Limb (tissue), 2 donors: ENCODE measurements around the gene TMEM109.
A peak's percentile ranks its signal among the peaks of the same experiment; 100 is the strongest.
"Not testable (repeated sequence)": the region's sequence is repeated elsewhere in the genome, so short reads cannot be mapped to it uniquely, and the experiment has no call there.

Experiments used
- DNase-seq, 2 donors: peaks; one replicate each; pipeline ENCODE4 v3.0.0-alpha.2; 2016; ENCODE audit errors: extremely low spot score in 2 of 2

The TMEM109 gene

DNA sequence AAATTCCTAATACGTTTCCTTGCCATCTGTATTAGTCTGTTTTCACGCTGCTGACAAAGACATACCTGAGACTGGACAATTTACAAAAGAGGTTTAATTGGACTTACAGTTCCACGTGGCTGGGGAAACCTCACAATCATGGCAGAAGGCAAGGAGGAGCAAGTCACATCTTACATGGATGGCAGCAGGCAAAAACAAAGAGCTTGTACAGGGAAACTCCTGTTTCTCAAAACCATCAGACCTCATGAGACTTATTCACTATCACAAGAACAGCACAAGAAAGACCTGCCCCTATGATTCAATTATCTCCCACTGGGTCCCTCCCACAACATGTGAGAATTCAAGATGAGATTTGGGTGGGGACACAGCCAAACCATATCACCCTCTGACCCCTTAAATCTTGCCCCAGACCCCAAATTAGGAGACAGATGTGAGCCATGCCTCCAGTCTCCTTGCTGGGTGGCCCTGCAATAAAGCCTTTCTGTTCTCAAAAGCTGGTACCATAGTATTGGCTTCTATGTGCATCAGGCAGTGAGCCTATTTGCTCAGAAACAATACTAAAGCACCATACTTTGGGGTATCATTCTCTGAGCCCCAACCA is 4.2 kb upstream of the TMEM109 start:
- DNase-seq, result not testable (repeated sequence)

DNA sequence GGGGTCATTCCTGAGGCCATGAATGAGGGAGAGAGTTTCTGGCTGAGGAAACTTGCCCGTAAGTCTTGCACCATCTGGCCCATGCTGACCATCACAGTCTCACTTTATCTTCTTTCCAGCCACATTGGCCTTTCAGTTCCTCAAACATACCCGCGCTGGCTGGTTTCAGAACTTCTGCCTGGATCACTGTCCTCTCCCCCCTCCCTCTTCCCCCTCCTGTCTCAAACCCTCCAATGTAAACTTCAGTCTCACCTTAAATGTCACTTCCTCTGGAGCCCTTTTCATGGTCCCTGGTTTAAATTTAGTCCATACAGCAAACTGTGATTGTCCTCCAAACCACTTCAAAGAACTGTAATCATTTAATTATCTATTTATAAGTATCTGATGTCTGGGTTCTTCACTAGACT is 3.7 kb upstream of the TMEM109 start:
- no peak for DNase-seq

DNA sequence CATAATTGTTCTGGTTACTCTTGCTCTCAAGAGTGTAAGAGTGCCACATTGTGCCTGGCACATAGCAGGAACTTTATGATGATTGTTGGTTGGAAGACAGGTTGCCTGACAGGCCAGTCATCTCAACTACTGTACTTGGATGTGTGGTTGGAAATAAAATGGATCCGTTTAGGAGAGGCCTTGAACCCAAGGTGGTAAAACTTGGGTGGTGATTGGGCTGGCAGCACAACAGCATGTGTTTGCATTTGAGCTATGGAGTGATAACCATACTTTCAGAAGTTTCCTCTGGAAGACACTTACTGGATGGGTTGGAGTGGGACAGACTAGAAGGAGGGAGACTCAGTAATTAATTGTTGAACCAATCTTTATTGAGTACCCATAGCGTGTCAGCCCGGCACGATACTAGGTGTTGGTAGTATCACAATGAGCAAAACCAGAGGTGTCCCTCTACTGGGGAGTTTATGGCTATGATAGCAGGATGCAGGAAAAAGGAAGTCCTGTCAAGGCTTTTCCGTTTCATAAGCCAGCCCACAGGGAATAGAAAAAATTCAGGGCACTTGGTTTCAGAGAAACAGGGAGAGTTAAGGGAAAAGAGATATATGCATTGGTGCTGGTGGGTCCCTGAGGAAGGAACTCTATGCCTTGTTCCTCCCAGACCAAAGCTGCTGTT is 3.1 kb upstream of the TMEM109 start:
- DNase-seq, result no peak

DNA sequence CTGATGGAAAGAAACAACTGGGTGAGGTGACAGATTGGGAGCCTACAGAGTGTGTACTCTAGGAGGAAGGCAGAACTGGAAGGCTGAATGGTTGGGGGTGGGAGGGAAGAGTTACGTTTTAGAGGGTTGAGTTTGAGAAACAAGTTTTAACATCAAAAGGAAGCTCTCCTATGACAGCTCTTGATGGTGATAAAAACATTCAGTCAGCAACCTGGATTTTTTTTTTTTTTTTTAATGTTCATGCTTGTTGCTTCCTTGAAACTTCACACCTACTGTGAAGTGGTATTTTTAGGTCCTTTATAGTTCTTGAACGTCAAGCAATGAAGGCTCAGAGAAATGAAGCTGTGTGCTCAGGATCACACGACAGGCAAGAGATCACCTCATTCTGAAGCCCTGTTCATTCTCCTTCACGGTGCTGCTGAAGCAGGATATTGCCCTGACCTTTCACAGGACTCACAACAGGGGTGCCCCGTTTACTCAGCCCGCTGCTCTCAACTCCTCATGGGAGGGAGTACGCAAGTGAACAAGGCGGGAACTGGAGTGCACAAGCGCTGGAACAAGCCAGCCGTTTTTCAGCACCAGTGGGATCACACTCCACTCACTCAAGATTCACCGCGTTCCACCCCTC is 1.6 kb upstream of the TMEM109 start:
- no peak for DNase-seq

DNA sequence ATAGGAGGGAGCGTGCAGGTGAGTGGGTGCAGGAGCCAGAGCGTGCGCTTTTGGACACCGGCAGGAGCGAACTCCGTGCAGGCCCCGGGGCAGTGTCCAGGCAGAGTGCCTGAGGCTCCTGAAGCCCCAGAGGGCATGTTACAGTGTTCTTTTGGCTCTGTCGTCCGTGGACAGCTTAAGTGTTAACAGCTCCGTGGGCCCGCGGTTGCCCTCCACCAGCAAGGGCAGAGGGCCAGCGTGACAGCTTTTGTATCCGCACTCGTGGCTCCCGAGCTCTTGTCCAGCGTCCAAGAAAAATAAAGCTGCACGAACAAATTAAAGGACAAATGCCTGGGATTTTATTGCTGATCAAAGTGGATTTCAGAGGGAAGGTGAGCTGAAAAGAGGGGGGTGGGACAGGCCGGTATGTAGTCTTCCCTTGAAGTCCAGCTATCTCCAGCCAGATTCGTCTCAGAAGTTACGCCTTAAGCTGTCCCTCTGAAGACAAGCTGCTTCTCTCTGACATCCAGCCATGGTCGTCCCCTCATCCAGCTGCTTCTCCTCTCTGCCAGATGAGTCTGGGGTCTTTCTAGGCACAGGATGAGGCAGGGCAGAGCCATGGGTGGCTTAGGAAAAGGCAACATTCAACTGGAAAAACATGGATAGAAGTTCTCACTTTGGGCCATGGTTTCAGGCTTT is 968 bp upstream of the TMEM109 start:
- DNase-seq, result no peak

DNA sequence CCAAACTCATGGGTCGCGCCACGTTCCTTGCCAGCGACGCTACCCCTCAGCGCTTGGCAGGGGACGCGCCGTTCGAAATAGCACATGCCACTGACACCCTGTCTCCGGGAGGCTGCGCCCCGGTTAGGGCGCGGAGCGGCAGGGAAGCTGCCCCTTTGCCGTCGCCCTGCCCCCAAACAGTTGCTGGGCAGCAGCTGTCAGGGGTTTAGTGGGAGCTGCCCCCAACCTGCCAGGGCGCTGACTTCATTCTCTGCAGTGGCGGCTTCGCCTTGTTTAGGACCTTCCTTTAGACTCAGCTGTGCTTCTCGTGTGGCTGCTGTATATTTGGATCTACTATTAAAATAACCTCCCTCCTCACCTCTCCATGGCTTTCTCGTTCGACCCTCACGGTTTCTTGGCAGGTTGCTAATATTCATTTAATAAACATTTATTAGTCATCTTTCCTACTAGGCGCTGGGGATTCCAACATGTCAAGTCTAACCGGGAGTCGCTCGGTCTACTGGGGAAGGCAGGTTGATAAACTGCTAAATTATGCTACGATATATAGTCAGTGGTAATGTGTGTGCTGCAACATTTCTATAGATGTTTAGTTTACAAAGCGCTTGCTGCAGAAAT is 782 bp downstream of the TMEM109 start:
- DNase-seq, result peak; percentile 53 to 76

DNA sequence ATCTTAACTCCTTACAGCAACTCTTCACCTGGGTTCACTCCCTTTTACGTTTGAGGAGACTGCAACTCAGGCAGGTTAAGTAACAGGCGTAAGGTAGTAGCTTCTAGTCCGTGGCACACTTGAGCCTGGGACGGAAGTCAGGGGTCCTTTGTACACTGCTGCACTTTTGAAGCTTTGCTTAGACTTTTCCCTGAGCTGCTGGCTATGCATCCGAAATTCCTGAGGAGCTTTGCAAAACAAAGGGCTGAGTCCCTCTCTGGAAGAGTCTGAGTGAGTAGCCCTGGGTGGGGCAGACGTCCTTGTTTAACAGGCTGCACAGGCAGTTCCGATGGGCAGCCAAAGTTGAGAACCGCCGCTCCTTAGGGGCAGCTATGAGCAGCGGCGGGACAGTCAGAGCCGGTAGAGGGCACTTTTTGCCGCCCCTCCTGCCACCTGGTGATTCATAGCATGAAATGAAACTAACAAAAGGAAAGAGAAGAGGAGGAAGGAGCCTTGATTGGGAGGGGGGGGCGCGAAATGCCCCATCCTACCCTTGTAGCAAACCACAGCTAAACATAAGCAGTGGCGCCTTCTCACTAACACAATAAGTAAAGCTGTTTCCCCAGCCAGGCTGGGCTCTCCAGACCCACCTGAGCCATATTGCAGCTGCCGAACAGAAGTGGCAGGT is 1.4 kb downstream of the TMEM109 start:
- peak in 1 of 2 donors; percentile 31 for DNase-seq

DNA sequence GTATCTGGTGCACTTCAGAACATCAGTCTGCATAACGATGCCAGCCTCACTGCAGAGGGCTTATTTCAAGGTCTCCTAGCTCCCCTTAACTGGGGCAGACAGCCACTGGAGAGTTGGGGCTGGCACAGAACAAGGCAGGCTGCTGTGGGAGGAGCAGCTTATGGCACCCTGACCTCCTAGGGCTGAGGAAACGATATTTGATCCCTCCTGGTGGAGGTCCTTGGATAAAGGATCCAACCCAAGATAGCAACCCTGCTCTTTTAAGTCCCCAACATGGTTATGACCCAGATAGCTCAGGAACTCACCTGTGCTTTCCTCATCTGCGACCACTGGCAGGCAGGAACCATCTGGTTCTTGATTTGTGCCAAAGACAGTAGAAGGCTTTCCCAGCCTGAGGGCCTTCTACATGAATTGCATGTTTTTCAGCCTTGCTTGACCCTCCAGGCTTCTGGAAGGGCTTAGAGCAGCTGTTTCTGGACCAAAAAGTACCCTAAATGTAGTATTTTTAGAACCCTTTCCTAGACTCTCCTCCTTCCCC is 2.8 kb downstream of the TMEM109 start:
- no peak for DNase-seq

DNA sequence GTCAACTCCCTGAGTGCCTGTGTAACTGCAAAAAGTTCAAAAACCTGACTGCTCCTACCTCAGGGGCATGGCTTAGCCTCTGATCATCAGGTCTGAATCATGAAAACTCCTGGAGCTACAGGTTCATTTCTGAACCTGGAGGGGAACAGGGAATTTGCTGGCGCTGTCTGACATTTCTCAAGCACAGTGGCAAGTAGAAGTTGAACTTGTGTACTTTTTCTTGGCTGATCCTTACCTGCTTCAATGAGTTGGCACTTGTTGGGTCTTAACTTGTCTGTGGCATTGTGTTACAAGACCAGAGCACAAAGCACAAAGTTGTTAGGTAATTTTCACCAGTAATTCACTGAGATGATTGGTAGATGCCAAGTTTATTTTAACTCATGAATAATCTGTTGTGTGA is 3.3 kb downstream of the TMEM109 start:
- no peak for DNase-seq

DNA sequence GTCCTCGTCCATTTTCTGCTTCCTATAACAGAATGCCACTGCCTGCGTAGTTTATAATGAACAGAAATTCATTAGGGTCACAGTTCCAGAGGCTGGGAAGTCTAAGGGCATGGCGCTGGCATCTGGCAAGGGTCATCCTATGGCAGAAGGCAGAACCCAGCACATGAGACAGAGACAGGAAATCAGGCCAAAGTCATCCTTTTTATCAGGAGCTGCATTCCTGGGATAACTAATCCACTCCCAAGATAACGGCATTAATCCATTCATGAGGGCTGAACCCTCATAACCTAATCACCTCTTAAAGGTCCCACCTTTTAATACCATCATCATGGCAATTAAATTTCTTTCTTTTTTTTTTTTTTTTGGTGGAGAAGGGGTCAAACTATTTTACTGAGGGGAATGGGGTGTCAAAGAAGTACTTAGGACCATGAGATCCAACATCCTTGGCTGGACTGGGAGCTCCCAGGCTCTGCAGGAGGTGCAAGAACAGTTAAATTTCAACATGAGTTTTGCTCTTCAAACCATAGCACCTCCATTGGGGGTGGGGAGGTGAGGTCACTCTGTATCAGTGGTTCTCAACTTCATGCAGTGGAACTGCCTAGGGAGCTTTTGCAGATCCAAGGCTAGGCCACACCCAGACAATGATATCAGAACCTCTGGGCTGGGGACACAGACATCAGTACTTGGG is 4.4 kb downstream of the TMEM109 start:
- no peak for DNase-seq

DNA sequence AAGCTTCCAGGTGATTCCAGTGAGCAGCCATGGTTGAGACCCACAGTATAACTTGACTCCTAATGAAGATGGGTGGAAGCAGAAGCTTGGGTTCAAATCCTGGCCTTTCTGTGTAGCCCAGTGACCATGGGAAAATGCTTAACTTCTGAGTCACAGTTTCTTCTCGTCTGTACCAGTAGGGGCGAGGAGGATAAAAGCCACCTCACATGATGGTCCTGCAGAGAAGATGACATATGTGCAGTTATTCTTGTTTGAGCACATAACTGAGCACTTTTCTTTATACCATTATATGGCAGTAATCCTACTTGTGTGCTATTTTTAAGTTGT is 4.9 kb downstream of the TMEM109 start:
- no peak for DNase-seq

DNA sequence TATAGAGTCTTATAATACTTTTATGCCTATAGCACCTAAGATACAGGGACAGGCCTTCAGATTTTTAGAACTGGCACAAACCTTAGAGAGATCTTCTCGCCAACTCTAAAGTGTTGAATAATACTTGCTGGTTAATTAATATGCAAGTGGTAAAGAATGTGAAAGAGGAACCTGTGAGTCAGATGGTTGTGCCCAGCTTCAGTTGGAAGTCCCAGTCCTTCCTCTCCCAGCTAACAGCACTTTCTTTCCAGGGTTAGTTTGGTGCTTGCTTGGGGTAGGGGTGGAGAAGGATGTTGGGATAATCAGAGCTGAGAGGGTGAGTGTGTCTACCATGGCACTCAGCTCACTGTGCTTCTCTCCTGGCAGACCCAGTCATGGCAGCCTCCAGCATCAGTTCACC is 5.4 kb downstream of the TMEM109 start:
- no peak for DNase-seq

DNA sequence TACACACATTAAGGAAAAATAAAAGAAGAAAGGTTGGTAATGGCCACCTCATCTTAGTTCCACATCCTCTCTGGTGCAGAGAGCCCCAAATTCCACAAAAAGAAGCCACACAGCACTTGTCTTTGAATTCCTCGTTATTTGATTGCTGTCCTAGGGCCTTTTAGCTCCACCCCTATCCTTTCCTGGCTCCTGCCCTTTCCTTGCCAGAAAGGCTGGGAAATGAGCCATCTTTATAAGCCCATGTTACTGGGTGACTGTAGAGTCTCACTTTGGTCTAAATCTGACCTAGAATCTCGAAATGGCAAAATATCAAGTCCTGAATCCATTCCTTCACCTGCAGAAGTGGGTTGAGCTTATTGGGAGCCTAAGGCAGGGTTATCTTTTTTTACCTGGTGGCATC is 6.0 kb downstream of the TMEM109 start:
- no peak for DNase-seq

DNA sequence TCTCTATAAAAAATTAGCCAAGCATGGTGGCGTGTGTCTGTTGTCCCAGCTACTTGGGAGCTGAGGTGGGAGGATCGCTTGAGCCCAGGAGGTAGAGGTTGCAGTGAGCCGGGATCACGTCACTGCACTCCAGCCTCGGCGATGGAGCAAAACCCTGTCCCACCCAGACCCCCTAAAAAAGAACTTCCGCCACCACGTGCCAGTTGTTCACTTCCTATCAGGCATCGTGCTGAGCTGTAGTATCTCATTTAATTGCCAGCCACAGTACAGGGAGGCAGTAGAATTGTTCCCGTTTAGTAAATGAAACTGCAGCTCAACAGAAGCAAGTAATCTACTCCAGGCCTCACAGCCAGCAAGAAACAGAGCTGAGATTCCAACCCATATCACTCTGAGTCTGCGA is 7.3 kb downstream of the TMEM109 start:
- DNase-seq, result no peak

DNA sequence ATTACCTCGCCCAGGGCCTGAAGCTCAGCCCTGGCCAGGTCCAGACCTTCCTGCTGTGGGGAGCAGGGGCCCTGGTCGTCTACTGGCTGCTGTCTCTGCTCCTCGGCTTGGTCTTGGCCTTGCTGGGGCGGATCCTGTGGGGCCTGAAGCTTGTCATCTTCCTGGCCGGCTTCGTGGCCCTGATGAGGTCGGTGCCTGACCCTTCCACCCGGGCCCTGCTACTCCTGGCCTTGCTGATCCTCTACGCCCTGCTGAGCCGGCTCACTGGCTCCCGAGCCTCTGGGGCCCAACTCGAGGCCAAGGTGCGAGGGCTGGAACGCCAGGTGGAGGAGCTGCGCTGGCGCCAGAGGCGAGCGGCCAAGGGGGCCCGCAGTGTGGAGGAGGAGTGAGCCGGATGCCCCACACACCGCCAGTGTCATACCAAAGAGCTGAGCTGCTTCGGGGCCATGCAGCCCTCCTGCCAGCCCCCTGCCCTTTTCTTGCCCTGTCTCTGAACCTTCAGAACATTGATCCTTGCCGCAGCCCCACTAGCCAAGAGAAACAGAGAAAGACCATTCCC is 7.9 kb downstream of the TMEM109 start:
- no peak for DNase-seq

DNA sequence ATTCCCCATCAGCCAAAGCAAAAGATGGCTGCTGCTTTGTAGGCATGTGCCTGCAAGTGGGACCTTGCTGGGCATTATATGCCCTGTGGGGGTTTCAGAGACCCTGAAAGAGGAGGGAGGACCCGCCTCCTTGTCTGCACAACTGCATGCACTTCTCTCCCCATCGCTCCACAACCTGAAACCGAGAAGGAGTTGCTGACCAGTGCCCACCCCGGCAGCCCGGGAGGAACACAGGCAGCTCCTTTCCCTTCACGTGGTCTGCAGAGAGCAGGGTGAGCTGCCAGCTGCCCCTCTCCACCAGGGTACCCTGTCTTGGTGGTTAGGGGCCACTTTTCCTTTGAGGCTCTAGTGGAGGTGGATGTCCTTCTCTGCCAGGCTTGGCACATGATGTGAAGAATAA is 8.9 kb downstream of the TMEM109 start:
- no peak for DNase-seq

DNA sequence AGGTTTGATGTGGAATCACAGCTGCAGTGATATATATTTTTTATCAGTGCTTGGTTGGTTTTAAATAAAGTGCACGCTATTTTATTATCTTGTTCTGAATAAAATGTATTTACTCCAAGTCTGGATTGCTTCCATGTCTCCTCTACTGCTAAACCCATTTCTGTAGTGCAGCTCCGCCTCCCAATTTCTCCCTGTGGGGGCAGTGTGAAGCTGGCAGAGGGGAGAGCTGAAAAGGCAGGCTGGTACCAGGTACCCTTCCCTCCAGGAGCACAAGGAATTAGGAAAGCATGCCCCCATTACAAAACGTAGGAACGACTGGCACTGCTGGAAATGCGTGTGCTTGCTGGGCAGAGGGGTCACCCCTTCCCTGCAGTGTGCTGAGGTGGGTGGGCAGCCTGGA is 9.4 kb downstream of the TMEM109 start:
- no peak for DNase-seq

DNA sequence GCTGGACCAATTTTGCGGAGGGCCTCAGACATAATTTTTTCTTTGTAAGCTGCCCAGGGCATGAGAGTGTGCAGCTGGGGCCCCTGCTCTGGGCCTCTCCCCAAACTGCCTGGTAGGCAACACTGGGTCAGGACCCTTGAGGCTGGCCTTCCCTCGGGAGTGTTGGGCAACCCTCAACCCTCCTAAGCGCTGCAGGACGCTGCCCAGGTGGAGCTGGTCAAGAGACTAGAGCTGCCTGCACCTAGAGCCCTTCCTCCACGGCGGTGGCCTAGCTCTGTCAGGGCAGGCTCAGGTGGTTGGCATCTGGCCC is 9.8 kb downstream of the TMEM109 start:
- no peak for DNase-seq

DNA sequence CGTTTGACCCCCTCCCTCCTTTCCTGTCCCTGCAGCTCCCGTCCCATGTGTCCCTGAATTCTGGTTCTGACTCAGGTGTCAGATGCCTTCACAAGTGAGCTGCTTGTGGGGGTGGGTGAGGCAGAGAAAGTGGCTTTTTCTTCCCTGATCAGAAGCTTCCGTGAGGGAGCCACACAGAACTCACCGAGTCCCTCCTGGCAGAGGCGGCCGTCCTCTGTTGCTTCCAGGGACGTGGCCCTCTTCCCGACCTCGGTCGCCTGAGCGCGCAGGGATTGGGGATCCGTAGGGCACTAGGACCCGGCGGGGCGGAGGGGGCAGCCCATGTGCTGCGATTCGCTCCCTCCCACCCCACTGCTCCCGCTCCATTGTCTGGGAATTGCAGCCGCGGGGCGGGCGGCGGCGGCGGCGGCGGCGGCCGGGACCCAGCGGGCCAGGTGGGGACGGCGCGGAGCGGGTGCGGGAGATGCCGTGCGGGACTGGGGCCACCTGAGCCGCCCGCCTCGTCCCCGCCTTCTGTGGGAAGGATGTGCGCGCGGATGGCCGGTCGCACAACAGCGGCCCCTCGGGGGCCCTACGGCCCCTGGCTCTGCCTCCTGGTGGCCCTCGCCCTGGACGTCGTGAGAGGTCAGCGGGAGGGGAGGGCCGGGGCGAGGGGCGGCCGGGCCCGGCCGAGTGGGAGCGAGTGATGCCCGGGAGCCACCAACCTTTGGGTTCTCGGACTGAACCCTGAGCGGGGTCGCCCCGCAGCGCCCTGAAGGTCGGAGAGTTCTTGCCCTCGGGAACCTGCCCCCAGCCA is 10.3 kb downstream of the TMEM109 start, which contains the start of gene TMEM132A:
TSS of gene TMEM132A (plus strand) at position 351 of the 796 bp plus-strand sequence. CDS start at position 525, 174 bp downstream.
- peak; percentile 68 to 88 for DNase-seq
